ENCODE results near the gene KLHL8. TPM values are rescaled to one million over a fixed set of nuclear protein-coding genes. Genes with fewer than 3 reads are reported as not detected.

Gene KLHL8
- total and polyA plus RNA-seq, 12 donors = 2.4 to 15.0 (median 11.7) TPM

DNA sequence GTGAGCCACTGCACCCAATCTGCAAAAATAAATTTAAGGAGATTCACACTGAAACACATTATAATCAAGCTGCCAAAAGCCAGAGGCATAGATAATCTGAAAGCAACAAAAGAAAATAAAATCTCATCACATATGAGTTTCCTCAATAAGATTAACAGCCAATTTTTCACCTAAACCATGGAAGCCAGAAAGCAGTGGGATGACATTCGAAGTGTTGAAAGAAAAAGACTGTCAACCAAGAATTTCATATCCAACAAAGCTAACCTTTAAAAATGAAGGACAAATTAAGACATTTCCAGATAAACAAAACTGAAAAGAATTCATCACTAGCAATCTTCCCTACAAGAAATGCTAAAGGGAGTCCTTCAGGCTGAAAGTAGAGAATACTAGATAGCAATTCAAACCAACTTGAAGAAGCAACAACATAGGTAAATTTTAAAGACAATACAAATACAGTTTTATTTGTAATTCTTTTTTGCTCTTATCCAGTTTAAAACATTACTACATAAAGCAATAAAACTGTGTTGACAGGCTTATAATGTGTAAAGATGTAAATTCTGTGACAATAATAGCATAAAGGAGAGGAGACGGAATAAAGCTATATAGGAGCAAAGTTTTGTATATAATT, 23.1 kb upstream of the KLHL8 start:
- H3K36me3 ChIP-seq = no peaks in the 10 kb centered on the region
- H3K9me3 ChIP-seq = peaks cover 0 to 30% (median 15%) of the 10 kb centered on the region in 11 donors
- no peak overlapping the region for H3K4me3 ChIP-seq
- WGBS, 2 donors = 94% methylated on average over 2 of the region's 2 CpGs
- H3K27me3 ChIP-seq = no peaks in the 10 kb centered on the region
- DNase-seq = no peak
- intact Hi-C loops (cut with DNase I) = no loop called here
- H3K4me1 ChIP-seq = peaks cover 0 to 25% (median 8%) of the 10 kb centered on the region in 9 donors
- ATAC-seq = no peak
- no peak for TF ChIP-seq CTCF (IDR thresholded peaks at IDR 0.05)
- H3K27ac ChIP-seq = no peak overlapping the region

DNA sequence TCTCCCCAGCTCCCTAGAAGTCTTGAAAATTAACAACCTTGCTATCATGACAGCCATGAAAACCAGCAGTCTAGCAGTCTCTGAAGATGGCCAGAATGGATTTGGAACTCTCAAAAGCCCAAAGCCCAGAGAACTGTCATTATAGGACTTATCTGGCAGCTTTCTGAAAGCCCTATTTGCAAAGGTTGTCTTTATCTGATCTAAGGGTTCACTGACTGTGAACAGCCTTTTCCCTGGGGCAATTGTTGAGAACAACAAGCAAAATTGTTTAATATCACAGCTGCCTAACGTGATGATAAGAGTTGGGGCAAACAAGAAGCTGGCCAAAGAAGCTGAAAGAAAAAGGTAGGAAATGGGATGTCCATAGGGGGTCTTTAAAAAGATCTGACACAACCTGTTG, 20.9 kb upstream of the KLHL8 start:
- Histone ChIP-seq H3K36me3 (no peaks in the 10 kb centered on the region), H3K9me3 (peaks cover 0 to 30% (median 15%) of the 10 kb centered on the region in 11 donors), H3K27me3 (no peaks in the 10 kb centered on the region), H3K4me1 (peaks cover 0 to 25% (median 8%) of the 10 kb centered on the region in 9 donors), H3K4me3 (no peak overlapping the region), H3K27ac (no peak overlapping the region)
- ATAC-seq = no peak
- no peak for TF ChIP-seq CTCF (IDR thresholded peaks at IDR 0.05)
- no peak for DNase-seq
- intact Hi-C loops (cut with DNase I) = no loop called here
- WGBS, 2 donors = 40 to 56% methylated on average over 1 of the region's 1 CpG

DNA sequence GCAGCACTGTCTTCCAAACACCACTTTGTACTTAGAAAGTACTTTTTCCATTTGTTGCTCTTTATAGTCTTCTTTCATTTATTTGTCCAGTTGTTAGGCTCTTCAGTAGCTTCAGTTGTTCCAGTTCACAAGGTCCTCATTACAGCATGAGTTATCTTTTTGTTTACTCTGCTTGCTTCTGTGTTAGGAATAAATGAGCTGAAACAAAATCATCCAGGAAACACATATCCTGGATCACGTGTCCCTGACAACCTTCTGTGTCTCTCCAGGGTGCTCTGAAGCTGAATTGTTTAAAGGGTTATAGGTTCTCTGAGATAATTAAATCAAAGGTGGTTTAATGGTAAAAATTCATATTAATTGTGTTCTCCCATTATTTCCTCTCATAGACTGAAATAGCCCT, 19.9 kb upstream of the KLHL8 start:
- no peak for DNase-seq
- no peaks in the 10 kb centered on the region for H3K27me3 ChIP-seq
- intact Hi-C loops (cut with DNase I) = no loop called here
- no peaks in the 10 kb centered on the region for H3K36me3 ChIP-seq
- peak overlapping the region in 5 of 10 donors; percentile 0 to 12 (median 8) for H3K4me3 ChIP-seq
- ATAC-seq = peak in 1 of 8 donors; percentile 5
- peaks cover 0 to 30% (median 15%) of the 10 kb centered on the region in 11 donors for H3K9me3 ChIP-seq
- peak overlapping the region in 4 of 10 donors; percentile 21 to 59 (median 56) for H3K27ac ChIP-seq
- H3K4me1 ChIP-seq = peaks cover 0 to 25% (median 11%) of the 10 kb centered on the region in 9 donors
- WGBS, 2 donors = 31 to 36% methylated on average over 1 of the region's 1 CpG
- no peak for TF ChIP-seq CTCF (IDR thresholded peaks at IDR 0.05)

GRCh38 chr4:87239821-87240220, 19.4 kb upstream of the KLHL8 start:
- peak overlapping the region in 5 of 10 donors; percentile 0 to 12 (median 8) for H3K4me3 ChIP-seq
- no peak for DNase-seq
- ATAC-seq = no peak
- H3K4me1 ChIP-seq = peaks cover 0 to 25% (median 13%) of the 10 kb centered on the region in 9 donors
- no peak for TF ChIP-seq CTCF (IDR thresholded peaks at IDR 0.05)
- H3K36me3 ChIP-seq = no peaks in the 10 kb centered on the region
- peak overlapping the region in 4 of 10 donors; percentile 21 to 59 (median 56) for H3K27ac ChIP-seq
- peaks cover 0 to 30% (median 15%) of the 10 kb centered on the region in 11 donors for H3K9me3 ChIP-seq
- no peaks in the 10 kb centered on the region for H3K27me3 ChIP-seq
- intact Hi-C loops (cut with DNase I) = loop anchor here in 6 of 10 donors (5.0 to 10.0 kb wide), 4 partner anchors 88 to 745 kb away; no protein-coding TSS in a partner anchor

Data from heart right ventricle (tissue), 16 donors.